ENCODE measurements around the gene KMO. TPM values are rescaled to one million over a fixed set of nuclear protein-coding genes. Genes with fewer than 3 reads are reported as not detected.
A peak's percentile ranks its signal among the peaks of the same experiment; 100 is the strongest.

Gene KMO
- total and polyA plus RNA-seq, 2 of the 4 experiments (the other 2 are of a cell fraction): not detected

GRCh38 chr1:241636291-241636690 lies 104.1 kb downstream of the KMO start:
- in situ Hi-C loops (cut with MboI; ENCODE audit: low sequenced_read_pairs): no loop called here
- Histone ChIP-seq H3K36me3 (ENCODE audit: control insufficient read depth, insufficient read depth, low read length) (peaks cover 3% of the 10 kb centered on the region; the same call in 1 of the 2 replicates), H3K18ac (ENCODE audit: low read depth, low read length) (no peak overlapping the region), H4K8ac (ENCODE audit: low read depth in 2 of 2, low read length in 2 of 2) (no peak overlapping the region), H3K4ac (ENCODE audit: low read depth, low read length) (no peak overlapping the region), H3K9ac (ENCODE audit: low read depth, low read length) (no peak overlapping the region), H3K79me1 (ENCODE audit: low read depth in 1 of 2, low read length in 2 of 2) (peaks cover 15 to 35% of the 10 kb centered on the region in 2 experiments), H4K91ac (ENCODE audit: insufficient read depth, low read depth, low read length) (no peak overlapping the region), H3K4me3 (ENCODE audit: insufficient read depth, low read depth, low read length) (no peak overlapping the region), H2AFZ (replicated peaks; ENCODE audit: low read length, poor library complexity) (no peak overlapping the region), H2BK20ac (ENCODE audit: low read depth, low read length) (no peak overlapping the region), H3K4me1 (ENCODE audit: control insufficient read depth, insufficient read depth, low read length) (peaks cover 12% of the 10 kb centered on the region), H3K27ac (ENCODE audit: insufficient read depth, low read length) (no peak overlapping the region), H2AK9ac (replicated peaks; ENCODE audit: low read depth, low read length, poor library complexity) (no peak overlapping the region), H3K56ac (ENCODE audit: extremely low read depth, insufficient read depth, low read length) (no peak overlapping the region), H3K27me3 (ENCODE audit: control insufficient read depth, insufficient read depth, low read length) (no peaks in the 10 kb centered on the region), H3K23ac (ENCODE audit: low read depth, low read length) (no peak overlapping the region), H3K9me1 (ENCODE audit: insufficient read depth, low read length) (peaks cover 11% of the 10 kb centered on the region), H4K20me1 (ENCODE audit: insufficient read depth, low read length) (0 out of 2 replicates have a peak, but pooled peaks cover 6% of the 10 kb centered on the region), H2BK5ac (ENCODE audit: low read depth, low read length, poor library complexity, severe bottlenecking) (peak overlapping the region; percentile 40), H3K4me2 (ENCODE audit: low read depth, low read length) (no peak overlapping the region; the same call in 1 of the 2 replicates), H2BK120ac (ENCODE audit: low read depth, low read length) (no peak overlapping the region), H2AK5ac (ENCODE audit: low read depth, low read length) (no peak overlapping the region), H4K5ac (ENCODE audit: low read depth, low read length) (no peak overlapping the region), H2BK15ac (ENCODE audit: low read depth, low read length) (no peak overlapping the region), H3K14ac (replicated peaks; ENCODE audit: low read depth, low read length) (no peak overlapping the region), H3K9me3 (ENCODE audit: control insufficient read depth, insufficient read depth, low read length) (no peaks in the 10 kb centered on the region)
- TF ChIP-seq ELK1 (IDR thresholded peaks at IDR 0.05; ENCODE audit: borderline replicate concordance, low read depth, low read length) (no peak), USF2 (IDR thresholded peaks at IDR 0.05; ENCODE audit: low read depth, low read length) (no peak), CTCF (conservative IDR thresholded peaks at IDR 0.05; ENCODE audit: low read depth, low read length) (no peak), BHLHE40 (IDR thresholded peaks at IDR 0.05; ENCODE audit: low read depth, low read length) (no peak), CHD1 (IDR thresholded peaks at IDR 0.05; ENCODE audit: low read depth, low read length) (no peak), RAD21 (IDR thresholded peaks at IDR 0.05; ENCODE audit: low read length) (no peak), MAZ (IDR thresholded peaks at IDR 0.05; ENCODE audit: borderline replicate concordance, low read depth, low read length) (no peak), RFX5 (IDR thresholded peaks at IDR 0.05; ENCODE audit: low read depth, low read length) (no peak), POLR2A (IDR thresholded peaks at IDR 0.05; ENCODE audit: low read depth, low read length) (no peak), MAFK (IDR thresholded peaks at IDR 0.05; ENCODE audit: low read depth, low read length) (no peak), FOS (IDR thresholded peaks at IDR 0.05; ENCODE audit: low read depth, low read length) (no peak), MXI1 (IDR thresholded peaks at IDR 0.05; ENCODE audit: borderline replicate concordance, low read depth, low read length) (no peak)
- no TSS peak for BruUV-seq (replicated peaks)
- DNase-seq: peak; percentile 71
- ChIA-PET CTCF (interaction anchor here (0.6 to 1.7 kb wide), 2 partner anchors 9 to 25 kb away, joined by 3 to 5 read pairs; no protein-coding TSS in a partner anchor), POLR2A (ENCODE audit: unreplicated experiment) (interaction anchor here (0.5 kb wide), 1 partner anchor 202 kb away, joined by 3 read pairs; no protein-coding TSS in a partner anchor)
- ATAC-seq (ENCODE audit: low read depth): peak; percentile 13
- no CpG with 5 or more reads among the region's 1 CpG for WGBS, 2 experiments (ENCODE audit: extremely low coverage in 2 of 2, insufficient read length in 1 of 2)
- intact Hi-C loops (cut with micrococcal nuclease): loop anchor here (2.0 kb wide), 2 partner anchors 23 to 199 kb away; no protein-coding TSS in a partner anchor
- dilution Hi-C loops (cut with HindIII; ENCODE audit: low sequenced_read_pairs, unreplicated experiment): no loop called here

Data from IMR-90 (cell line).